Measurements from ENCODE around the gene PLBD1.

The PLBD1 gene

GRCh38 chr12:14567351-14568162 is at the start of gene PLBD1:
Gene PLBD1, minus strand, starts transcription at chr12:14567883. Its CDS starts 187 bp downstream, at chr12:14567696.
- no peak for DNase-seq

DNA sequence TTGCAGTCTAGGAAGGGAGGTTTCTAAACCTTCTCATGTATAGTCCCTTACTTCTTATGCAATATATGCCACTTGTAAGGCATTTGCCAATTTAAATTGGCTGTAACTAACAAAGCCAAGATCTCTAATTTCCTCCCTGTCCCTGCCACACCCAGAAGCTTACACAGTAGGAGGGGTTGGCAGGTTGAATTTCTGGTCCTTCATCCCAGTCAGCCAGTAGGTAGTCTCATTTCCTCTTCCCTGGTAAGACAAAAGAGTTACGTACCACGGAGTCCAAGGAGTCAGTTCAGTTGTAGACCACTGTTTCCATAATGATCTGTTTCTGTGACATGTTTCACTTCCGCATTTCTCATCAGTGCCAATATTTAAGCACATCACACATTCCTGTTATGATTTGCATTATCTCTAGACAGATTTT is 47.0 kb upstream of the PLBD1 start:
- no peak for DNase-seq

DNA sequence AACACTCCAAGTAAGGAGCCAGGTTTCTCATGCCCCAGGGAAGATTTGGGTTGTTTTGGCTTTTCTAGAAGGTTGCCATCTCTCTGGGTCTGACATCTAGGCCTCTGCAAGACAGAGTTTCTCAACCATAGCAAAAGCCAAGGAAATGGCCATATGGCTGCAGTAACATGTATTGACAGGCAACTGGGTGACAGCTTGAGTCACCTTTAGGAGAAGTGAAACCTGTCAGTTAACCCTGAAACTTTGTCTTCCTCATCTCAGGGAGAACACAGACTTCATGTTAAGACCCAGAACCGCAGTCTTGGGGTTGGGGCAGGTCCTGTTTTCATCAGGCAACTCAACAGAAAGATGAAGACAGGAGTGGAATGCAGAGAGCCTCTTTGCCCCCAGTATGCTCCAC is 46.0 kb upstream of the PLBD1 start:
- DNase-seq = no peak

GRCh38 chr12:14612898-14613445 is 45.3 kb upstream of the PLBD1 start:
- no peak for DNase-seq

- no peak for DNase-seq
Measured at GRCh38 chr12:14612250-14612649, 44.6 kb upstream of the PLBD1 start.

- no peak for DNase-seq
Measured at GRCh38 chr12:14611640-14612203, 44.0 kb upstream of the PLBD1 start.

DNA sequence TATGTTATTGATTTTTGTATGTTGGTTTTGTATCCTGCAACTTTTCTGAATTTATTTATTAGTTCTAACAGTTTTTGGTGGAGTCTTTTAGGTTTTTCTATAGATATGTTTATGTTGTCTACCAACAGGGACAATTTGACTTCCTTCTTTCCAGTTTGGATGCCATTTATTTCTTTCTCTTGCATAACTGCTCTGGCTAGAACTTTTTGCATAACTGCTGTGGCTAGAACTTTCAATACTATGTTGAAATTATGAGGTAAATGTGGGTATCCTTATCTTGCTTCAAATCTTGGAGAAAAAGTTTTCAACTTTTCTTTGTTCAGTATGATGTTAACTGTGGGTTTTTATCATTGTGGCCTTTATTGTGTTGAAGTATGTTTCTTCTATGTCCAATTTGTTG is 39.9 kb upstream of the PLBD1 start:
- no peak for DNase-seq

DNA sequence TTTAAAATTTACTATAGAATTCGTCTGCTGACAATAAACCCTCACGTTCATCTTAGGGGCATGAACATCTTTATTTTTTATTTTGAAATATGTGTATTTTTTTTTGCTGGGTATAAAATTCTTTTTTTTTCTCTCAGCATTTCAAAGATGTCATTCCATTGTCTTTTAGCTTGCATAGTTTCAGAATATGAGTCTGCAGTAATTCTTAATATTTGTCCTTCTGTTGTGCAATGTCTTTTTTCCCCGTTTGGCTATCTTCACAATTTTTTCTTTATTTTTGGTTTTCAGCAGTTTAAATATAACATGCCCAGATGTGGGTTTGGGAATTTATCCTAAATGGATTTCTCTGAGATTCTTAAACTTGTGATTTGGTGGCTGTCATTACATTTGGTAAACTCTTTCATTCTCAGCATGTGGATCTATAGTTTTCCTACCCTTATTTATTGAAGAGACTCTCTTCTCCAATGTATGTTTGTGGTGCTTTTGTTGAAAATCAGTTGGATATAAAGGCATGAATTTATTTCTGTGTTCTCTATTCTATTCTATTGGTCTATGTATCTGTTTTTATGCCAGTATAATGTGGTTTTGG is 37.8 kb upstream of the PLBD1 start:
- DNase-seq = no peak

DNA sequence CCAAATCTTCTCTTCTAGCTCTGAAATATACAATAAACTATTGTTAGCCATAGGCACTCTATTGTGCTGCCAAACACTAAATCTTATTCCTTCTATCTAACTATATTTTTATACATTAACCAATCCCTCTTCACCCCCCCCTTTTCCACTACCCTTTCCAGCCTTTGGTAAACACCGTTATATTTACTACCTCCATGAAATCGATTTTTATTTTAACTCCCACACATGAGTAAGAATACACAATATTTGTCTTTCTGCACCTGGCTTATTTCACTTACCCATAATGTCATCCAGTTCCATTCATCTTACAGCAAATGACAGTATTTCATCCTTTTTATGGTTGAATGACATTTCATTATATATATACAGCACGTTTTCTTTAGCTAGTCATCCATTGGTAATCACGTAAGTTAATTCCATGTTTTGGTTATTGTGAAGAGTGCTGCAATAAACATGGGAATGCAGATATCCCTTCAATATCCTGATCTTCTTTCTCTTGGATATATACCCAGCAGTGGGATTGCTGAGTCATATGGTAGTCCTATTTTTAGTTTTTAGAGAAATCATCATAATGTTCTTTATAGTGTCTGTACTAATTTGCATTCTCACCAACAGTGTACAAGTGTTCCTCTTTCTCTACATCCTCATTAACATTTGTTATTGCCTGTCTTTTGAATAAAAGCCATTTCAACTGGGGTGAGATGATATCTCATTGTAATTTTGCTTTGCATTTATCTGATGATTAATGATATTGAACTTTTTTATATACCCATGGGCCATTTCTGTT is 34.2 kb upstream of the PLBD1 start:
- DNase-seq = no peak

- DNase-seq = no peak
Measured at GRCh38 chr12:14597480-14597879, 29.8 kb upstream of the PLBD1 start.

GRCh38 chr12:14591719-14592118 is 24.0 kb upstream of the PLBD1 start:
- no peak for DNase-seq

GRCh38 chr12:14589169-14590004 is 21.7 kb upstream of the PLBD1 start:
- DNase-seq = no peak

DNA sequence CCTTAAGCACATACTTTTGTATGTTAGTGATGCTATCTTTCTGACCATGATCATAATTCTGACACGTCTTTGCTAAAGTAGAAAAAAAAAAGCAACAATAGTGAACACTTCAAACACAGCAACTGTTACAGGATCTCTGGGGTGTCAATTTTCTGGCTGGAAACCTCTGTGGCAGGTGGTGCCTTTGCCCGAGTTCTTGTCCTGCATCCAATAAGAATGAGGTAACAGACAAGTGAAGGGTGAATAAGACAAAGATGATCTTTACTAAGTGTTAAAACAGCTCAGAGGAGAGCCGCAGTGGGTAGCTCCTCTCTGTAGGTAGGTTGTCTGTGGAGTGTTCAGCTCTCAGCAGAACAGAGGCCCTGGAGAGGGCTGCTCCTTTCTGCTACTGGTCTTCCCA is 20.9 kb upstream of the PLBD1 start:
- DNase-seq = no peak

DNA sequence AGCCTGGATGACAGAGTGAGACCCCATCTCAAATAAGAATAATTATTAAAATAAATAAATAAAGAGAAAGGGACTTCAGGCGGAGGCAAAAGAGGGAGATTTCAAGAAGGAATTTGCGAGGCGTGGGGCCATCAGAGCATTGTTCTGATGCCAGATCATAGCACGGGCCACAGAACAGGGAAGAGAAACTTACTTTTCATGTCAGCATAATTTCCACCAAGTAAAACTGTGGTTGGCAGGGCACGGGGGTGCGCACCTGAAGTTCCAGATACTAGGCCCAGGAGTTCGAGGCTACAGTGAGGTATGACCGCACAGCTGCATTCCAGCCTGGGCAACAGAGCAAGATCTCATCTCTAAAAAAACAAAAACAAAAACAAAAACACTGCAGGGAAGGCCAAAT is 11.0 kb upstream of the PLBD1 start:
- no peak for DNase-seq

GRCh38 chr12:14577344-14577743 is 9.7 kb upstream of the PLBD1 start:
- no peak for DNase-seq

- DNase-seq = no peak
Measured at GRCh38 chr12:14576896-14577295, 9.2 kb upstream of the PLBD1 start.

- DNase-seq = no peak
Measured at GRCh38 chr12:14575585-14575984, 7.9 kb upstream of the PLBD1 start.

DNA sequence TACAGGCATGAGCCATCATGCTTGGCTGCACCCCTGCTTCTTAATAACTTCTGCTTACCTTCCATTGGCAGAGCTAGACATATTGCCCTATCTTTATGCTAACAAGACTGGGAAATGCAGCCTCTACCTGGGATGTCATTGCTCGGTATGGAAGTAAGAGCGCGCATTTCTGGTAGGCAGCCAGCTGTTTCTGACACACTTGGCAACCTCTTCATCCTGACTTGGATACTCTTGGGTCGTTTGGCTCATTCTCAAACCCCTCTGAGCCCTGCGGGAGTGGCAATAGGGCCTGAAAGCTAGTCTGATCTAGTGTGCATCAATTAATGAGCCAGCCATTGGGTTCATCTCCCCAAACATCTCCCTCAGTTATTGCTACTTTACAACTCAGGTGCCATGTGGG is 5.4 kb upstream of the PLBD1 start:
- no peak for DNase-seq

DNA sequence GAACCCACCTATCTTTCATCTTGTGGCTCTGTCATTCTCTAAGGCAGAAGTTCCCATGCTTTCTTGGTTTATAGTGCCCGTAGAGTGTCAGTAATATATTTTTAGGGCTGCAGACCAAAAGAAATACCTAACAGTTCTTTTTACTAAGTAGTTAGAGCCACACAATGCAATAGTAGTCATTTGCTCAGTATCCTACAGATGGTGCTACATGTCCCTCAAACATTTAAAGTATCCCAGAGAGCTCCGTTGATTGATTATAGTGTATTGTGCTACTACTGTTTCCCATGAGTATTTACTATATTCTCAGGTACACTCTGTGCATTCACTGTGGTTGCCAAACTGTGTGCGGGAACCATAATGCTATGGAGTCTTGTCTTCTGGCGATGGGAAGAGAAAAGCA is 4.7 kb upstream of the PLBD1 start:
- no peak for DNase-seq

GRCh38 chr12:14571779-14572178 is 4.1 kb upstream of the PLBD1 start:
- DNase-seq = no peak

- no peak for DNase-seq
Measured at GRCh38 chr12:14570231-14570630, 2.5 kb upstream of the PLBD1 start.

DNA sequence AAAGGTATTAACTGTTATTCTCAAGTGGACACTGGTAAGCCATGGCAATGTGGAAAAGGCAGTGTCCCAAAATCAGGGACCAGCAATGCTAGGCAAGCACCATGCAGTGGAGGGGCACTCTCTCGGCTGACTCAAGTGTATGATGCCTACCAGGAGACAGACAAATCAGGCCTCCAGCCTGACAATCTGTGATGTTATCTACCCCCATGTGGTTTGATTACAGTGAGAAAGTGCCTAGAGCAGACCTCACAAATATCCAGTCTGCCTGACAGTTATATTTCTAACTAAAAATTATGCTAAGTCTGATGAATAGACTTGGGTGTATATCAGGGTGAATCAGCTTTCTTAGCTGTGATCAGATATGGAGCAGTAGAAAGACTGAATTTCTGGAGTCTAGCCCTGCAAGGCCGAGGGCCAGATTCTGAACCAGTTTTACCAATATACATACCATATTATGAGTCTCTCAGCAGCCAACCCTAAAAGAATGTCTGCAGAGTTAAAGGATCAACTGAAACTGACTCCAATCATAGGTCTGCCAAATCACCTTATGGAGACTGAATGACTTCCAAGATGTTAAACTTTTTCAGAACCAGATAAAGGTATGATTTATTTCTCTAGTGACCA is 3.2 kb downstream of the PLBD1 start:
- no peak for DNase-seq

Measured in activated naive CD4-positive, alpha-beta T cell treated with anti-CD3 and anti-CD28 coated beads, Interleukin-2, amount 50 U/mL, for 16 hours (primary cell).